A673 (cell line): ENCODE results near the gene SKAP1. TPM values are rescaled to one million over a fixed set of nuclear protein-coding genes. Genes with fewer than 3 reads are reported as not detected.

Experiments
- BruUV-seq: library from RNA; stranded (reverse); fragments of 400-500 nt; replicated peaks from 2 replicates; lab custom pipeline; 2021; lab: Mats Ljungman, UMichigan
- CTCF ChIA-PET: fragments of 300-600 bp; sonication (Branson Sonifier 250); formaldehyde crosslinking; loops from one replicate; lab custom pipeline; 2022; ENCODE audit warnings: antibody characterized with exemption; lab: Charles Lee
- POLR2A ChIA-PET: fragments of 300-600 bp; sonication (Branson Sonifier 250); formaldehyde crosslinking; loops from one replicate; lab custom pipeline; 2022; ENCODE audit warnings: antibody characterized with exemption; ENCODE audit not compliant: low non-redundant PET; lab: Charles Lee
- DNase-seq: peaks from one replicate; pipeline ENCODE4 v3.0.0-alpha.2; 2015; ENCODE audit warnings: low spot score
- H3K27ac ChIP-seq: fragments of 200-600 bp; sonication (generic); 2 replicates; pipeline ENCODE4 v1.5.1; 2016; ENCODE audit warnings: mixed run types, low read depth, mild to moderate bottlenecking, mixed read lengths, antibody characterized with exemption, low read length; ENCODE audit not compliant: poor library complexity, severe bottlenecking
- H3K27me3 ChIP-seq: fragments of 200-600 bp; sonication (generic); replicated peaks from 2 replicates; pipeline ENCODE4 v1.6.1; 2017; ENCODE audit warnings: mixed run types, low read depth, mild to moderate bottlenecking, mixed read lengths, antibody characterized with exemption, low read length; ENCODE audit not compliant: insufficient read depth, poor library complexity
- H3K36me3 ChIP-seq: fragments of 200-600 bp; sonication (generic); 2 replicates; pipeline ENCODE4 v1.6.1; 2016; ENCODE audit warnings: mixed run types, mild to moderate bottlenecking, mixed read lengths, antibody characterized with exemption, low read length; ENCODE audit not compliant: insufficient read depth, poor library complexity, severe bottlenecking
- H3K4me1 ChIP-seq: fragments of 200-600 bp; sonication (generic); 2 replicates; pipeline ENCODE4 v1.6.1; 2017; ENCODE audit warnings: mixed run types, mild to moderate bottlenecking, mixed read lengths, antibody characterized with exemption, low read length; ENCODE audit not compliant: insufficient read depth, poor library complexity, severe bottlenecking
- H3K4me3 ChIP-seq: fragments of 200-600 bp; sonication (generic); 2 replicates; pipeline ENCODE4 v1.5.1; 2016; ENCODE audit warnings: low read depth, mixed run types, mild to moderate bottlenecking, mixed read lengths, low read length; ENCODE audit not compliant: poor library complexity, severe bottlenecking
- H3K9me3 ChIP-seq: fragments of 200-600 bp; sonication (generic); 2 replicates; pipeline ENCODE4 v1.6.1; 2016; ENCODE audit warnings: mixed run types, low read depth, mild to moderate bottlenecking, mixed read lengths, antibody characterized with exemption, low read length; ENCODE audit not compliant: poor library complexity, severe bottlenecking
- EZH2 ChIP-seq: fragments of 200-600 bp; sonication (generic); IDR thresholded peaks from 2 replicates; pipeline ENCODE4 v1.6.1; 2017; ENCODE audit warnings: borderline replicate concordance, low read depth, mild to moderate bottlenecking, mixed read lengths, antibody characterized with exemption, low read length; ENCODE audit not compliant: poor library complexity, severe bottlenecking
- intact Hi-C: fragments of 100-400 bp; cut with micrococcal nuclease; formaldehyde crosslinking; loops from one replicate; pipeline ENCODE4 v1.10.0; 2022; ENCODE audit not compliant: unreplicated experiment
- total RNA-seq: library from RNA; stranded (reverse); gene quantifications from 2 replicates; pipeline ENCODE4 v1.2.3, GENCODE V29; 2021
- TF ChIP-seq, protein P1 (sequence below): fragments of 300-800, 200-600 bp; sonication (generic); conservative IDR thresholded peaks from 2 replicates; pipeline ENCODE4 v1.5.1; 2017; ENCODE audit warnings: low read depth, mild to moderate bottlenecking, antibody characterized with exemption, low read length, moderate library complexity, mixed read lengths

SKAP1 gene
- total RNA-seq, 1 experiment from 2014 or later: not detected

DNA sequence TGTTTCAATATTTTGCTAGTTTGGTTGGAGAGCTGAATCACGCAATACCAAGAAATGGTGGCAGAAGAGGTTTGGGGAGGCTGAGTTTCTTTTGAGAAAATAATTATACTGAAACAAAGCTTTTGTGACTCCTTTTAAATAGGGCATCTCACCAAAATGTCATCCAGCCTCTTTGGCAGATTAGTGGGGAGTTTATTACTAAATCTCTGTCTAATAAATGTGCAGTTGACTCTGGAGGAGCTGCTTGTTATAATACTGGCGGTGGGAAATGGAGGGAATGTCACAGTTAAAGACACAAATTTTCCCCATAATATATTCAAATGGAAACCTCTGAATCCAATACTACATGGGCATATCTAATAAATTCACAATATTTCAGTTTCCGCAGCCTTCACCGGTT lies 277.7 kb downstream of the SKAP1 start:
- Histone ChIP-seq H3K27ac (no peak overlapping the region), H3K4me3 (no peak overlapping the region), H3K4me1 (peaks cover 42% of the 10 kb centered on the region), H3K36me3 (no peaks in the 10 kb centered on the region), H3K9me3 (no peaks in the 10 kb centered on the region), H3K27me3 (no peaks in the 10 kb centered on the region)
- ChIA-PET POLR2A (no interaction called here), CTCF (no interaction called here)
- DNase-seq: peak; percentile 14
- TF ChIP-seq EZH2: no peak
- TF ChIP-seq, protein P1, sequence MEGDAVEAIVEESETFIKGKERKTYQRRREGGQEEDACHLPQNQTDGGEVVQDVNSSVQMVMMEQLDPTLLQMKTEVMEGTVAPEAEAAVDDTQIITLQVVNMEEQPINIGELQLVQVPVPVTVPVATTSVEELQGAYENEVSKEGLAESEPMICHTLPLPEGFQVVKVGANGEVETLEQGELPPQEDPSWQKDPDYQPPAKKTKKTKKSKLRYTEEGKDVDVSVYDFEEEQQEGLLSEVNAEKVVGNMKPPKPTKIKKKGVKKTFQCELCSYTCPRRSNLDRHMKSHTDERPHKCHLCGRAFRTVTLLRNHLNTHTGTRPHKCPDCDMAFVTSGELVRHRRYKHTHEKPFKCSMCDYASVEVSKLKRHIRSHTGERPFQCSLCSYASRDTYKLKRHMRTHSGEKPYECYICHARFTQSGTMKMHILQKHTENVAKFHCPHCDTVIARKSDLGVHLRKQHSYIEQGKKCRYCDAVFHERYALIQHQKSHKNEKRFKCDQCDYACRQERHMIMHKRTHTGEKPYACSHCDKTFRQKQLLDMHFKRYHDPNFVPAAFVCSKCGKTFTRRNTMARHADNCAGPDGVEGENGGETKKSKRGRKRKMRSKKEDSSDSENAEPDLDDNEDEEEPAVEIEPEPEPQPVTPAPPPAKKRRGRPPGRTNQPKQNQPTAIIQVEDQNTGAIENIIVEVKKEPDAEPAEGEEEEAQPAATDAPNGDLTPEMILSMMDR: no peak
- intact Hi-C loops: loop anchor here (5.0 to 10.0 kb wide), 3 partner anchors 183 to 465 kb away; partner anchors contain the start of gene HOXB8
- BruUV-seq: no TSS peak

DNA sequence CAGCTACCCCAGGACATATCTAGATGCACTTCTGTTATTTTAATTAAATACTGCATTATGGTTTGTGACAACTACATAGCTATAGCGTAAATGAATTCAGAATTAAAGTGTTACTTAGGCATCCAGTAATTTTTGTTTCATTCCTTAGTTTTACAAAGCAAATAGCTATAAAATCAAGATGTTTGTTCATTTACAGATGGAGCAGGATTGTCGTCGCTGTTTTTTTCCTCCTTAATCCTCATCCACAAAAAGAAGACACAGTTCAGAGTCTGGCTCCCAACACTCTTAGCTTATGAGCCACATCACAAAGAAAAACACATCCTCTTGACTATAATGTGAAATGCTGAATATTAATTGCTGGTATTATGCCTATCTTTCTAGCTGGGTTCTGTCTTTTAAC lies 278.8 kb downstream of the SKAP1 start:
- TF ChIP-seq, protein P1: no peak
- H3K4me1 ChIP-seq: peaks cover 42% of the 10 kb centered on the region
- no peaks in the 10 kb centered on the region for H3K36me3 ChIP-seq
- H3K4me3 ChIP-seq: no peak overlapping the region
- intact Hi-C loops: loop anchor here (5.0 to 10.0 kb wide), 3 partner anchors 184 to 466 kb away; partner anchors contain the start of gene HOXB8
- no peaks in the 10 kb centered on the region for H3K27me3 ChIP-seq
- H3K27ac ChIP-seq: no peak overlapping the region
- CTCF ChIA-PET: interaction anchor here (0.6 kb wide), 1 partner anchor 8 kb away, joined by 3 read pairs; no protein-coding TSS in a partner anchor
- H3K9me3 ChIP-seq: no peaks in the 10 kb centered on the region
- DNase-seq: no peak
- POLR2A ChIA-PET: no interaction called here
- no TSS peak for BruUV-seq

DNA sequence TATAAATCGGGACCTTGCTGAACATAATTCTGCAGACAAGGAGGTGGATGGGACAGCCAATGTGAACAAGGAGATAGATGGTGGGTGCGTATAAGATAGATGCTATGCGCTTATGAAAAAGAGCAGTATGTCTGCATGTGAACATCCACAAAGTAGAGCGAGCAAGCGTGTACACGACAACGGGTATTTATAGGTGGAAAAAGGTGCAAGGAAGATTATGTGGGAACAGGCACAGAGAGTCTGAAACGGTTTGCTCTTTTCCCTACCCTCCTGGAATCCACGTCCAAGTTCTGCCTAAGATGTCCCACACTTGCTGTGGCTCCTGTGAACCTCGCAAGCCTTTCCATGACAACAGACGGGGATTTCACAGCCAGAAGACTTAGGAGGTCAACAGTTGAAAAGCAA lies 279.4 kb downstream of the SKAP1 start:
- CTCF ChIA-PET: no interaction called here
- no peaks in the 10 kb centered on the region for H3K36me3 ChIP-seq
- H3K4me1 ChIP-seq: peaks cover 42% of the 10 kb centered on the region
- H3K27ac ChIP-seq: no peak overlapping the region
- POLR2A ChIA-PET: no interaction called here
- intact Hi-C loops: loop anchor here (5.0 to 10.0 kb wide), 3 partner anchors 184 to 467 kb away; partner anchors contain the start of gene HOXB8
- BruUV-seq: no TSS peak
- no peak for DNase-seq
- no peaks in the 10 kb centered on the region for H3K27me3 ChIP-seq
- no peak for TF ChIP-seq EZH2
- TF ChIP-seq, protein P1: no peak
- no peaks in the 10 kb centered on the region for H3K9me3 ChIP-seq
- H3K4me3 ChIP-seq: no peak overlapping the region
